GM18519 (cell line): Measurements from ENCODE around the gene DAGLB.
"Not testable (repeated sequence)": the region's sequence is repeated elsewhere in the genome, so short reads cannot be mapped to it uniquely, and the experiment has no call there.

Source experiments
- ATAC-seq: cut with Tn5 transposase; IDR thresholded peaks from one replicate; pipeline ENCODE4 v1.9.1; 2021; ENCODE audit warnings: mild to moderate bottlenecking, moderate library complexity; ENCODE audit not compliant: unreplicated experiment, low FRiP score

Gene DAGLB

DNA sequence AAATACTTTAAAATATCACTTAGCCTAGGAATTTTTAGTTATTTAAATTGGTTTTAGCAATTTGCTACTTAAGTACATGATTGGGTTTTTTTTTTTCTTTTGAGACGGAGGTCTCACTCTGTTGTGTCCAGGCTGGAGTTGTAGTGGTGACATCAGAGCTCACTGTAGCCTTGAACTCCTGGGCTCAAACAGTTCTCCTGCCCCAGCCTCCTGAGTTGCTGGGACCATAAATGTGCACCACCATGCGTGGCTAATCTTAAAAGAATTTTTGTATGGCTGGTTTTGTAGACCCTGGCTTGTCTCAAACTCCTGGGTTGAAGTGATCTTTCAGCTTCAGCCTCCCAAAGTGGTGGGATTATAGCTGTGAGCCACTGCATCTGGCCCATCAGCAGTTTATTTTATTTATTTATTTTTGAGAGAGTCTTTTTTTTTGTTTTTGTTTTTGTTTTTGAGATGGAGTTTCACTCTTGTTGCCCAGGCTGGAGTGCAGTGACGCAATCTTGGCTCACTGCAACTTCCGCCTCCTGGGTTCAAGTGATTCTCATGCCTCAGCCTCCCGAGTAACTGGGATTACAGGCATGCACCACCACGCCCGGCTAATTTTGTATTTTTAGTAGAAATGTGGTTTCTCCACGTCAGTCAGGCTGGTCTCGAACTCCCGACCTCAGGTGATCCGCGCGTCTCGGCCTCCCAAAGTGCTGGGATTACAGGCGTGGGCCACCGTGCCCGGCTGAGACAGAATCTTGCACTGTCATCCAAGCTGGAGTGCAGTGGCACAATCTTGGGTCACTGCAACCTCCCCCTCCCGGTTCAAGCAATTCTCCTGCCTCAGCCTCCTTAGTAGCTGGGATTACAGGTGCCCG is 47.3 kb downstream of the DAGLB start:
- not testable (repeated sequence) for ATAC-seq

DNA sequence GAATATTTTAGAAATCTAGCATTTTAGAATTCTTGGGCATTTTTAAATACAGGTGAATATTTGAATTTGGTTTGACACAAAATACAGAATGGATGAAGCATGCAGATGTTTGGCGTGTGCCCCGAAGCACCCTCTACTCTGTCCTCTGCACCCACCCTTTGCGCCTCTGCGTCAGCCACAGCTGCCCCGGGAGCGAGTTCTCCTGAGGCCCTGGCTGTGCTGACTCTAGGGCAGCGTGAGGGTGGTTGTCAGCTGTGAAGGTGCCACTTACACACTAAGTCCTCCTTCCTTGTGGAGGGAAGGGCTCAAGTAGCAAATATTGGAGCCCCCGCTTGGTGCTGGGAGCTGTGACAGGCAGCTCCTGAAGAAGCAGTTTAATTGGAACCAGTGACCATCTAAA is 48.4 kb downstream of the DAGLB start:
- ATAC-seq: no peak

DNA sequence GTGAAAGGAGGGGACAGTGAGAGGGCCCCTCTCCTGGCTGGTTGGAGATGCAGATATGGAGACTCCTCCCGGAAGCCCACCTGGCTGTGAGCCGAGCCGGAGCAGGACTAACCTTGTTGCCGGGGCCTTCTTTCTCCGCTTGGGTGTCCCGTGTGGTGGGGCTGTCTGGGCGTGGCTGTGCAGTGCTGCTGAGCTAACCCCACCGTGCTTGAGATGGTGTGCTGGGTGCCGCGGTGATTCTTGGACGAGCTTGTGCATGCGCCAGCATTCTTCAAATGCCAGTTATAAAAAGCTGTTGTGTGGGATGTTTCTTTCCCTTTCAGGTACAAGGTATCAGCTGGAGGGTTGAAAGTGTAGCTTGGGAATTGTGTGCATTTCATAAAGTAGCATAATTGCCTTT is 48.8 kb downstream of the DAGLB start:
- ATAC-seq: no peak

DNA sequence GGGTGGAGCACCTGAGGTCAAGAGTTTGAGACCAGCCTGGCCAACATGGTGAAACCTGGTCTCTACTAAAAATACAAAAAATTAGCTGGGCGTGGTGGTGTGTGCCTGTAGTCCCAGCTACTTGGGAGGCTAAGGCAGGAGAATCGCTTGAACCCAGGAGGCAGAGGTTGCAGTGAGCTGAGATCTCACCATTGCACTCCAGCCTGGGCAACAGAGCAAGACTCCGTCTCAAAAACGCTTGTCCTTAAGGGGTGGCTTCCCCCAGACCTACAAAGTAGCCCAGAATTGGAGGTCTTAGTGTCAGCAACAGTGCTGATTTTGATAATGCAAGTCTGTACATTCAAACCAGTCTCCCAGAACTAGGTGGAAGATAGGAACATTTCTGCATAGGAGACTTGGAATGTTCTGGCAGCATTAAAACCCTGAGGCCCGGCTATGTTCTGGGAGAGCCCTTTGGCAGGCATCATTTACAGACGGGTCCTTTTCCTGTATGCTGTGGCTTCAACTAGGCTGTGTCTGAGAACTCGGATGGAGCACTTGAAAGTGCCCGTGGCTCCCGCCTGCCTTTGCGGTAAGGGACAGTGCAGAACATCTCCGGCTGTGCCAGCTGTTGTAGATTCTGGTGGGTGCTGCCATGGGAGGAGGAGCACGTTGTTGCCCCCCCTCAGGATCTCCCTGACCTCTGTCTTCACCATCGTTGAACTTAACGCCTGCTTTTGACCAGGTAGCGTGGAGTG is 49.8 kb downstream of the DAGLB start:
- not testable (repeated sequence) for ATAC-seq

DNA sequence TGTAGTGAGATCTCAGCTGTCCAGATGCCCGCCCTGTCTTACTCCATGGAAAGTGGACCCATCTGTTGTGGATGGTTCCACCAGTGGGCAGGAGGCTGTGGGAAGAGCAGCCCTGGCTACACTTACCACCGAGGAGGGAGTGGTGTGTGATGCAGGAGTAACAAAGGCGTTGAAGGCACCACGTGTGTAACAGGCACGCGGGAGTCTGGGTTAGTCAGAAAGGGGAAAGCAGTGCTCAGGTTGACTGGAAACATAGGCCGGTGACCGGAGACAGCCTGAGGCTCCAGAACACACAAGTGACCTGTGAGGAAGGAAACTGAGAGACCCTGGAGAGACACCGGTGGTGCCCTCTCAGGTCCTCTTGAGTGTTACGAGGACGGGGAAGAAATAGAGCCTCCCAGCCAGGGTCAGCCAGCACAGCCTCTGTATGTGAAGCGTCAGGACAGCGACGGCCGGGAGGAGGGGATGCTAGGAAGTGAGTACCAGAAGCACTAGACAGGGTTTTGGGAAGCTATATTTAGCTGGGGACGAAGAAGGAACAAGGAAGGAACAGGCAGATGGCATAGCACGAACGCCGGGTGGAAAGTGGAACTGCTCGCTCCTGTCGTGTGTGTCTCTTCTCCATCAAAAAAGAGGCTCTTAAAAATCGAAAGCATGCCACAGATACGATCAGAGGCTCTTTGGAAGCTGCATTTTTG is 51.7 kb downstream of the DAGLB start:
- no peak for ATAC-seq

DNA sequence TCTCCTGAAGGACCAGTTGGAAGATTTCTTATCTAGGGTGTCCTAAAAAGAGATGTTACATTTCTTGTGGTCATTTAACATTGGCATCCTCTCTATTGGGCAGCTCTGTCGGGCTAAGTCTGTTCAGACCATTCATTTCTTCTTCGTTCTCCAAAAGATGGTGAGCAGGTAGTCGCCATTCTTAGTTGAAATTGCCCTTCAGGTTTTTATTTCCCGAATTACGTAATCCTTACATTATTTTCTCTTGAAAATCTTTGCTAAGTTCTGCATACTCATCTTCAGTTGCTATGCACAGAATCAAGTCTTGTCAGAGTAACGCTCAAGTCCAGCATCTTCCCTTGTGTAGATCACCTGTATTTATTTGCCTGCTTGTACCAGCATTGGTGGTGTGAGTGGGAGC is 53.6 kb downstream of the DAGLB start:
- ATAC-seq: no peak

DNA sequence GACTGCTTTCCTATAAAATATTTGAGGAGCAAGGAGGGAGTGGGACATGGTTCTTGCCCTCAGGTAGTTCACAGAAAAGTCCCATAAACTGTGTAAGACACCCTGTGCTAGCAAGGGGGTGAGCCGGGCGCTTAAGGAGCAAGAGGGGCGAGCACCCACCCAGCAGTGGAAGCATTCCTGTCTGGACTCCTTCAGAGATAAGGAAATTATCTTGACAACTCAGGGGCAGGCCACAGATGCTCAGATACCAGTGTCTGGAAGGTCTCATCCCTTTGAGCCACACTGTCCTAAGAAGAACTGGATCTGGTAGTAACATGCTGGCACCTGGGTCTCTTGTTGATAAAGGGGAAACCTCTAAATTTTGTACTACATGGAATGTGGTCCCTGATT is 54.1 kb downstream of the DAGLB start:
- ATAC-seq: no peak

DNA sequence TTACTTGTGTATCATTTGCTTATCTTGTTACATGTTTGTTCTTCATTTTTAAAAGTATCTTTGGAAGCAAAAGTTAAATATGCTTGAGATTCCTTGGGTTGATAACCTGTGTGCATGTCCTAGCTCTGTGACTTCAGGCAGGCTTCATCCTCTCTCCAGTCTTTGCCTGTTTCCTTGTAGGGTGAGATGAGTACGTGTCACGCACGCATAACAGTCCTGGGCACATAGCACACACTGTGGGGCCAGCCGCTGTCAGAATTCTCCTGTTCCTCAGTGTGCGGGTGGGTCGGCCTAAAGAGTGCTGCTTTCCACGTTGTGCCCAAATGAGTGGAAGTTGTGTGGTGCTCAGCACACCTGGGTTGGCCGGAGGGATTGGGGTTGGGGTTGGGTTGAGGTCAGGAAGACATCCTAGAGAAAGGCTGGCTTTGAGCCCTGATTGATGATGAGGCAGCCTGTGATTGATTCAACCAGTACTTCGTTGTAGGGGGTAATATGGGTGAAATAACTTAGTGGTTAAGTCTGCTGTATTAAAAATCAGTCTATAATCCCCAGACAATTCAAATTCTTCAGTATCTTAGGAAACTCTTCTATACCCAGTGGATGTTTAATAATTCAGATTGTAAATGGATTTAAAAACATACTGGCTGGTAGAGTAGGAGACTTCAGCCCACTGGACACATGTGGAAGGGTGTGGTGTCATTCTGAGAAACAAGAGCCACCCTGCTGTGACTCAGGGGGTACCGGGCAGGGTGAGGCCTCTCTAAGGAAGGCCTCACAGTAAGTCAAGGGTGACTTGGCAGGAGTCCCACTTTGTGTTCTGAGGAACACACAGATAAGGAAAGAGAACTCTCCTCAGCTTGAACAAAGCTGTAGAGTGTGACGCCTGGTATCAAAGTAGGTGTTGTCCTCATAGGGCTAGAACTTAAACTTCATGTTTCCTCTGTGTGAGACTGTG is 54.8 kb downstream of the DAGLB start:
- ATAC-seq: no peak

DNA sequence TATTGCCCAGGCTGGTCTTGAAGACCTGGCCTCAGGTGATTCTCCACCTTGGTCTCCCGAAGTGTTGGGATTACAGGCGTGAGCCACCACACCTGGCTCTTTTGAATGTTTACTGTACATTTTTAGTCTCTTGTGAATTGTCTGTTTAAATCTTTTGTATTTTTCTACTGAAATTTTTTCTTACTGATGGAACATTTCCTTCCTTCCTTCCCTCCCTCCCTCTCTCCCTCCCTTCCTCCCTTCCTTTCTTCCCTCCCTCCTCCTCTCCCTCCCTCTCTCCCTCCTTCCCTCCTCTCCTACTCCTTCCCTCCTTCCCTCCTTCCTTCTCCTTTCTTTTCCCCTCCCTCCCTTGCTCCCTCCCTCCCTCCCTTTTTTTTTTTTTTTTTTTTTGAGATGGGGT is 58.0 kb downstream of the DAGLB start:
- no peak for ATAC-seq

DNA sequence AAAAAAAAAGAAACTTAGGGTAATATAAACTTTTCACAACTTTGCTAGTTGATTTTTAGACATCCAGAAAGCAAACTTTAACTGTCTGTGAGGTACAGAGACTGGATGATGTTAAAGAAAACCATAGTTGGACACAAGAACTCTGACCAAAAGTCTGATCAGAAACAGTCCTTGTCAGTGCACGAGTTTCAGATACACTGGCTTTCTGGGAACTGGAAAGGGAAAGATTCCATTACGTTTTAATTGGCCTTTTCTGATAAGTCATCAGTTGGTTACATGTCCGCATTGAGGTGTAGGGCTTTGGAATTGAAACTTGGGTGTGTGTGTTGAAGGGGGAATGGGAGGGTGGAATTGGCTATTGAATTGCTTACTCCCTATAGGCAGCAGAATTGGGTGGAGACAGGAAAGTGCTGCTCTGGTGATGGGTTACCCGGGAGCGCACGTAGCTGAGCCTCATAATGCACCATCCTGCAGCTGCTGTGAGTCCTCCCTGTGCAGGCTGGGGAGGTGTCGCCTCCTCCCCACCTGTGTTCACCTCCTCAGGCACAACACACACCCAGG is 59.9 kb downstream of the DAGLB start:
- ATAC-seq: no peak

DNA sequence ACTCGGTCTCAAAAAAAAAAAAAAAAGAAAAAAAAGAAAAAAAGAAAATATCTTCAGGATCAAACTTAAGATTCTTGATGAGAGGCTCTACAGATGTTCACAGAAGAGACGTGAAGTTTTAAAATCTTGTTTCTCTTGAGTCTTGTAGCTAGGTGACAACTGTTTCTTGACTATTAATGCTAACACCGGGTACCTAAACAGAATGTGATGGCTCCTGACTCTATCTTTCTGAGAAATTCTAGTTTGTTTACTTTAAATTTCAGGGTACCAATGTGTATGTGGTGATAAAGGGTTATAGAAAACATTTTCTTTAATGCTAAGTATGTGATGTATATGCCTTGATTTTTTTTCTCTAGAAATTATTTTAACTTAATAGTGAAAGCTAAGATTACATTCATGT is 61.0 kb downstream of the DAGLB start:
- no peak for ATAC-seq

DNA sequence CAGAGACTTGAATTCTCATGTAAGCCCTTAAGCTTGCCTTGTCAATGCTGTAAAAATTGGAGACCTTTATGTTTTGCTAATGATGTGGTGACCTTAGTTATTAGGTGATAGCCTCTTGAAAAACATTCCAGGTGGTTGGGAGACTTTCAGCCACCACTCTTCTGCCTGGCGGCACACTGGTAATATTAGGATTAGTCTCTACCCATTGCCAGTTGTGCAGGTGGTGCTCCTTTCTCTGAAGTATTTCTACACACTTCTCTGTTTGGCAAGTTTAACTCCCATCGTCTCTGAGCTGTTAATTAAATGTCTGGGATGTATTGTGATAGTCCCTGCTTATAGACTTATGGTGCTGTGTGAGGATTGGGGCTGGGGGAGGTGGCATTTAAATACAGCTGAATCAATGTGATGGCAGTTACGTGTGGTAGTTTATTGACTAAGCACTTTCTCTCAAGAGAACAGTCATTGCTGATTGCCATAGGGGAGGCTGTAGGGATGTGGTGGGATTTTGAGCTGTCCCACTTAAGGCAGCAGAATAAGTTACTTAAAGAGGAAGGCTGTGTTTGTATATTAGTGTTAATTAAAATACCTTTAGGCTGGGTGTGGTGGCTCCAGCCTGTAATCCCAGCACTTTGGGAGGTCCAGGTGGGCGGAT is 61.7 kb downstream of the DAGLB start:
- ATAC-seq: no peak

DNA sequence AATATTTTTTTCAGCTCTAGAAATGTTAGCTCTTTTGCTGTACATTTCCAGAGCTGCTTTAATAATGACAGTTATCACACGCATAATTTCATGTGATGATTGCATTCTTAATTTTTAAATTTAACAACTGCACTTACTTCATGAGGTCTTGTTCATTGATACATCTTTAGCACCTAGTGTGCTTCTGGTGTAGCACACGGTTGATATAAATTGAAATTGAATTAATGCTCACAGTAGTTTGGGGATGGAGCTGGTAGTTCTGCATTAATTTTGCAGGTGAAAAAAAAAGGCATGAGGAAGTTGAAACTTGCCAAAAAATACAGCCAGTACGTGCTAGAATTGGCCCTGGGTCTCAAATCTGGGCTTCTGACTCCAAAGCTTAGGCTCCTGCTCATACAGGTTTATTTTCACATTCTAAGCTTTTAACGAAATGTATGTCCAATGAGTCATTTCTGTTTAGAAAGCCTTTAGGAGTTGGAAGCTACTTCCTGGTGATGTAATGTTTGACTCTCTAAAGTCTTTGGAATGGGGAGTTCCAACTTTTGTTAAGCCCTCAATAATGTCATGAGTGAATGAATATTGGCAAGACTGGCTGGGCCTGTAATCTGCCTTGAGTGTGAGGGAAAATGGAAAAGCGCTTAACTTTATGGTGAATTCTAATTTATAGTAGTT is 62.5 kb downstream of the DAGLB start:
- ATAC-seq: no peak

DNA sequence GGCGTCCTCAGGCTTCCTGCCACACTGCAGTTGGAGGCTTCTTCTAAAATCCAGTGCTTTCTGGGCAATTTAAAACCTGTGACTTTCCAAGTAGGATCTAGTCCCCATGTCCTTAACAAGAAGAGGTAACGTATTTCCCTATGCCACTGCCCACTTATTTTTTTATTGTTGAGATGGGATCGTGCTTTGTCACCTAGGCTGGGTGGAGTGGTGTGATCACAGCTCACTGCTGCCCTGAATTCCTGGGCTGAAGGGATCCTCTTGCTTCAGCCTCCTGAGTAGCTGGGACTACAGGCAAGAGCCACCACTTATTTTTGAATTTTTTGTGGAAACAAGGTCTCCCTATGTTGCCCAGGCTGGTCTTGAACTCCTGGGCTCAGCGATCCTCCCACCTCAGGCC is 63.4 kb downstream of the DAGLB start:
- ATAC-seq: no peak

DNA sequence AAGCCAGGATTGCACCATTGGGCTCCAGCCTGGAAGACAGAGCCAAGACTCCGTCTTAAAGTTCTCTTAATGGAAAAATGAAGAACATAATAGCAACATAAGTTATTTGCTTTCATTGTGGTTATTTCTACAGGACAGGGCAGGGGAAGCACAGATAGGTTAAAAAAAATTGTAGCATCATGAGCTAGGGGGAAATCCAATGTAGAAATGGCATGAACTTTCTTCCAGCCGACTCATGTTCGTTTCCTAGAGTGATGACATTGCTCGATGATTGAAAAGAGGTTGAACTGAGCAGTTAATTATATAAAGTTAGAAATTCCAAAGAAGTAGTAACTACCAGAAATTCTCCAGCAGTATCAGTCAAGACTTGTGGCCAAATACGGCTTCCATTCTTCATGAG is 64.9 kb downstream of the DAGLB start:
- ATAC-seq: no peak

DNA sequence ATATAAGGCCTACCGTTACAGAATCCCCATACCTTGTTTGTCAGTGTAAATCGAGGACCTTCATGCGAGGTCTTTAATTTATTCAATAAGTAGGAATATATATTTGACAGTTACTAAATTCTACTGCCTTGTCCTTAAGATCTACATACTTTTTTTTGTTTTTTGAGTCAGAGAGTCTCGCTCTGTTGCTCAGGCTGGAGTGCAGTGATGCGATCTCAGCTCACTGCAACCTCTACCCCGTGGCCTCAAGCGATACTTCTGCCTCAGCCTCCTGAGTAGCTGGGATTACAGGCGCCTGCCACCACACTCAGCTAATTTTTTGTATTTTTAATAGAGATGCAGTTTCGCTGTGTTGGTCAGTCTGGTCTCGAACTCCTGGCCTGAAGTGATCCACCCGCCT is 65.9 kb downstream of the DAGLB start:
- ATAC-seq: not testable (repeated sequence)

DNA sequence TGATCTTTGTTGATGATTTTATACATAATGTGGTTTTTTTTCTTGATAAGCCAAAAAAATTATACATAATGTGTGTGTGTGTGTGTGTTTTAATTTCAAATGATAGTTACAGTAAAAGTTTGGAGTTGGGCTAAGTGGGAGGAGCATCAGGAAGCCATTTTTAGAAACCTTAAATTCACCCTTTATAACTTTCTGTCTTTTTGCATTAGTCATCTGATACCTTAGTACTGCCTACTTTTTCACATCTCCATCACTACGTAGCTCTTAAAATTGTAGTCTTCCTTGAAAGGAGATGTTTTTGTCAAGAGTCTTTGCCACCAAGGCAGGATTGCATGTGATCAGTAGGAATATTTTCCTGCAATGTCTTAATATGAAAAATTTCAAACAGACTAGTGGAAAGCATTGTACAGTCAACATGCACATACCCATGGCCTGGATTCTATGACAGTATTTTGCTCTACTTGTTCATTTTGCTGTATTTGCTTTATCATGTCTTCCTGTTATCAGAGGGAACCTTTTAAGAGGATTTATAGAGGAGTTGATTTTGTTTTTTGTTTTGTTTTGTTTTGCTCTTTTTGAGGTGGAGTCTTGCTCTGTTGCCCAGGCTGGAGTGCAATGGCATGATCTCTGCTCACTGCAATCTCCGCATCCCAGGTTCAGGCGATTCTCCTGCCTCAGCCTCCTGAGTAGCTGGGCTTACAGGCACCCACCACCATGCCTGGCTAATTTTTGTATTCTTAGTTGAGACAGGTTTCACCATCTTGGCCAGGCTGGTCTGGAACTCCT is 67.3 kb downstream of the DAGLB start:
- ATAC-seq: no peak

DNA sequence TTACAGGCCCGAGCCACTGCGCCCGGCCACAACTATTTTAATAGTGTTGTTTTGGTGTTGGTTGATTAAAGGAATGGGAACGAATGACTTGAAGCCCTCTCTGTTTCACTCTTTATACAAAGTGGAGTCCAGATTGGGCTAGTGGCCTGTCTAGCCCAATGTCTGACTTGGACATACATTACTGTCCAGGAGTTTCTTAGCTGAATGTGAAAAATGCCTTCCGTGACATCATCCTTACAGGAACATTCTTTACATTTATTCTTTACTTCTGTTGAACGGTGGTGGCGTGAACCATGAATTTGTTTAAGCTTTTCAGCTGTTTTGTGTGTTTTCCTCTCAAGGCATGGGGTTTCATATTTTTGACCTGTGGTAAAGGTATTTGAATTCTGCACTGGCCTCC is 67.9 kb downstream of the DAGLB start:
- no peak for ATAC-seq
